Measurements from ENCODE around the gene SIRT7.

The SIRT7 gene, protein sequence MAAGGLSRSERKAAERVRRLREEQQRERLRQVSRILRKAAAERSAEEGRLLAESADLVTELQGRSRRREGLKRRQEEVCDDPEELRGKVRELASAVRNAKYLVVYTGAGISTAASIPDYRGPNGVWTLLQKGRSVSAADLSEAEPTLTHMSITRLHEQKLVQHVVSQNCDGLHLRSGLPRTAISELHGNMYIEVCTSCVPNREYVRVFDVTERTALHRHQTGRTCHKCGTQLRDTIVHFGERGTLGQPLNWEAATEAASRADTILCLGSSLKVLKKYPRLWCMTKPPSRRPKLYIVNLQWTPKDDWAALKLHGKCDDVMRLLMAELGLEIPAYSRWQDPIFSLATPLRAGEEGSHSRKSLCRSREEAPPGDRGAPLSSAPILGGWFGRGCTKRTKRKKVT

DNA sequence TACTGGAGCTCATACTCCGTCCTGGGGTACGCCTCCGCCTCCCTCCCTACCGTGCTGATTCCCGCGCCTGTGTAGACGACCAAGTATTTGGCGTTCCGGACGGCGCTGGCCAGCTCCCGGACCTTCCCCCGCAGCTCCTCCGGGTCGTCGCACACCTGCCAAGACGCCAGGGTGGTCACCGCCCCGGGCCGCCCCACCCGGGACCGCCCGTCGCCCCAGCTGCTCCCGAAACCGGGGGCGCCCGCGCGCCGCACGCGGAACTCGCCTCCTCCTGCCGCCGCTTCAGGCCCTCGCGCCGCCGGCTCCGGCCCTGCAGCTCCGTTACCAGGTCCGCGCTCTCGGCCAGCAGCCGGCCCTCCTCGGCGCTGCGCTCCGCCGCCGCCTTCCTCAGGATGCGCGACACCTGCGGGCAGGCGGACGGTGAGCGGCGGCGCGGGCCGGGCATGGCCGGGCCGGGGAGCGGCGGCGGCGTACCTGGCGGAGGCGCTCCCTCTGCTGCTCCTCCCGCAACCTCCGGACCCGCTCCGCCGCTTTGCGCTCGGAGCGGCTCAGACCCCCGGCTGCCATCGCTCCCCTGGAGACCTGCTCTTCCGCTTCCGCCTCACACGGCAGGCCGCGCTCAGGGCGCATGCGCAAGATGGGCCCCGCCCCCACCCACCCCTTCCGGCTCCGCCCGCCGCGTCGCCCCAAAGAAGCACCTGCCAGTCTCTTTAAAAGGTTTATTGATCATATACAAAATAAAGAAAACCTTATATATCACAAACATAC, at the start of gene SIRT7:
SIRT7 (minus strand) TSS at position 612 of the 768 bp plus-strand sequence; CDS start at position 567, 45 bp downstream.
- DNase-seq: peak; percentile 82

DNA sequence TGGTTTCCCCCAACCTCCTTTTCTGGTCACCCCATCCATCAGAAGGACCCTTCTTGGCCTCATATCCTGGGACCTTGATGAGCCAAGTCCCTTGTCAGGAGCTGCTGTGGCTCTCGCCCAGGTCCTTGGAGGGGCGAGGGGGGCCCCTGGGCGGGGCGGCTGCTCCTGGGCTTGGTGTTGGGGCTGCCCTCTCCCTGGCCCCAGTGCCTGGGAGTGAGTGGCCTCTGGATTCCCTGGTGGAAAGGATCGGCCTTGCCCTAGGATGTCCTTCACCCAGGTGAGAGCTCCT, 49.2 kb upstream of the SIRT7 start:
- DNase-seq: no peak

GRCh38 chr17:81966343-81967243, 48.6 kb upstream of the SIRT7 start:
- DNase-seq: no peak

DNA sequence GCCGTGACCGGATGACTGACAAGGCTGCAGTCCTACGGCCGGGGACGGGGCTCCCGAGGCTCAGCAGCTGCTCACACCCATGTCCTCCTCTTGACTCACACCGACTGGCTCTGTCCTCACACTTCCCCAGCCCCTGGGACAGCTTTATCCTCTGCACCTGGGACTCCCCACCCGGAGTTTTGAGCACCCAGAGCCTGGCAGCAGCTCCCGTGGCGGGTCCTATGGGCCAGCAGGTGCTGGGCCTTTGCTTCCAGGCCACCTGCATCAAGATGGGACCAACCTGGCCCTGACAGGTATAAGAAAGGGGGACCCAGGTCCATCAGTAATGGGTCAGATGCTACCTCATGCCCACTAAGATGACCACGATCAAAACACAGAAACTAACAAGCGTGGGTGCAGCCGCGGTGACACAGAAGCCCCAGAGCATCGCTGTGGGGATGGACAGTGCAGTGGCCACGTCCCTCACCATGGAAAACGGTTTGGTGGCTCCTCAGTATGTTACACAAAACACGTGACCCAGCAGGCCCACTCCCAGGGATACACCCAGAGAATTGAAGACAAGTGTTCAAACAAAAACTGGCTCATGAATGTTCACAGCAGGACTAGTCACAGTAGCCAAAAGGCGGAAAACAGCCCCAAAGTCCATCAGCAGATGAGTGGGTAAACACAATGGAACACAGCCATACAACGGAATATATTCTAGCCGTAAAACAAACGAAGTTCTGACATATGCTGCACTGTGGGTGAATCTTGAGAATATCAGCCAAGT, 46.3 kb upstream of the SIRT7 start:
- DNase-seq: no peak

GRCh38 chr17:81962499-81963441, 44.8 kb upstream of the SIRT7 start:
- DNase-seq: no peak

DNA sequence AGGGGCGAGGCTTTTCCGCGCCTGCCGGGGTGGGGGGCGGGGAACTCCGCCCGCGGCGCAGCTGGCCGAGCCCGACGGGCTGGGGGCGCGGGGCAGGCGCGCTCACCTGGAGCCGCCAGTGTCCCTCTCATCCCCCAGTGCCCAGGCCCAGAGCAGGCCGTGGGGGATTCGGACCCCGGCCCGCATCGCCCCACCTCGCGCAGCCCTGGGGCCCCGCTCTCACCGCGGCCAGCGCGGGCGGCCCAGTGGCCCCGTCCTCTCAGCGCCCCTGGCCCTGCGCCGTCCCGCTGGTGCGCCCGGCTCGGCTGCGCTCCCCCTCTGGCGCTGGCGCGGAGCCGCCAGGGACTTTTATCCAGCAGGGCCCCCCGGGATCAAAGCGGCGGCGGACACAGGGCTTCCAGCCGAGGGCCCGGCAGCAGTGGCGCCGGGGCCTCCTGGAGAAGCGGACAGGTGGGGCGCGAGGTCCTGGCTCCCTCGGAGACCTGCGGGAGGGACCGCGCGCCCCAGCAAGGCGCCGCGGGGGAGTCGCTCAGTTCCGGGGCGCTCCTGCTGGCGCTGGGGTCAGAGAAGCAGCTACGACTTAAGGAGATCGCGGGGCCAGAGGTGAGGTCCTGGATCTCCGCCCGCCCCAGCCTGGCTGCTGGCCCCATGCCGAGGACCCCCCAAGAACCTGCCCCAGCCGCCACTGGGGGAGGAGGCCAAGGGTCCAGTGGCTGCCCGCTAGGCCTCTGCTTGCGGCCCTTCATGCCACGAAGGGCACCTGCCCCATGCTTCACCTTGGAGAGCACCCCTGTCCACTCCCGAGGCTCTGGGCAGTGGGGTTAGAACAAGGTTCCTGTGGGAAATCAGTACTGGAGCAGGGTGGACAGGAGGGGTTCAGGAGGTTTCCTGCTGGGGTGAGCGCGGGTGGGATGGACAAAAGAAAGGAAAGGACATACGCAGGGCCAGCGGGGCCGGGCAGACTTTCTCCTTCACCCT, 43.8 kb upstream of the SIRT7 start:
- DNase-seq: no peak

GRCh38 chr17:81961087-81961511, 43.1 kb upstream of the SIRT7 start, which contains the start of gene NOTUM:
Gene NOTUM (minus strand): TSS chr17:81961187. CDS start chr17:81960909, 278 bp downstream.
- no peak for DNase-seq

DNA sequence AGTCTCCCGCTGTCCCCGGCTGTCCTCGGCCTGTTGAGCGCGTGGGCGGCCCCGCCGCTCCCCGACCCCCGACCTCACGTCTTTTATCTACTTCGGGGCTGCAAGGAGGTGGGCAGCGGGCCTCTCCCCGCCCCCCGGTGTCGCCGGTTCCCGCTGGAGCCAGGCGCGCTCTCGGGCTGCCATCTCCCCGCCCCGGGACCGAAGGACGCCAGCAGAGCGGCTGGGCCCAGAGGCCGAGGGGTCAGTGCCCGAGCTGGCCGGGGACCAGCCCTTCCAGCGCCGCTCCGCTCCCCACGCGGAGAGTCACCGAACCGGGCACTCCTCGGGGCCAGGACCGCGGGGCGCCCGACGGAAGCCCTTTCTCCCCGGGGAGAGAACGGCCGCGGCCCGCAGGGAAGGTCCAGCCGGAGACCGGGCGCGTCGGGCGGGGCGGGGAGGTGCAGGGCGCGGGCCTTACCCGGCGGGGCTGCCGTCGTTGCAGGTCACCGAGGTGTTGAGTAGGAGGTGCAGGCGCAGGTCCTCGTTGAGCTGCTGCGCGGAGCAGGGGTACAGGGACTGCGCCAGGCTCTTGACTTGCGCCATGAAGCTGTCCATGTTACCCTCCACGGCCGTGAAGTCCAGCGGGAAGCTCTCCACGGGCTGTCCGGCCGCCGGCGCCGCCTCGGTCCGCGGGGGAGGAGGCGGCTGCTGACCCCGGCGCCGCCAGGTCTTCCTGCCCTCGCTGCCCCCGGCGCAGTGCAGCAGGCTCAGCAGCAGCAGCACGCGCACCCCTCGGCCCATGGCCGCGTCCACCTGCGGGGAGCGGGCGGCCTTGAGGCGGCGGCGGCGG, 42.4 kb upstream of the SIRT7 start:
- no peak for DNase-seq

DNA sequence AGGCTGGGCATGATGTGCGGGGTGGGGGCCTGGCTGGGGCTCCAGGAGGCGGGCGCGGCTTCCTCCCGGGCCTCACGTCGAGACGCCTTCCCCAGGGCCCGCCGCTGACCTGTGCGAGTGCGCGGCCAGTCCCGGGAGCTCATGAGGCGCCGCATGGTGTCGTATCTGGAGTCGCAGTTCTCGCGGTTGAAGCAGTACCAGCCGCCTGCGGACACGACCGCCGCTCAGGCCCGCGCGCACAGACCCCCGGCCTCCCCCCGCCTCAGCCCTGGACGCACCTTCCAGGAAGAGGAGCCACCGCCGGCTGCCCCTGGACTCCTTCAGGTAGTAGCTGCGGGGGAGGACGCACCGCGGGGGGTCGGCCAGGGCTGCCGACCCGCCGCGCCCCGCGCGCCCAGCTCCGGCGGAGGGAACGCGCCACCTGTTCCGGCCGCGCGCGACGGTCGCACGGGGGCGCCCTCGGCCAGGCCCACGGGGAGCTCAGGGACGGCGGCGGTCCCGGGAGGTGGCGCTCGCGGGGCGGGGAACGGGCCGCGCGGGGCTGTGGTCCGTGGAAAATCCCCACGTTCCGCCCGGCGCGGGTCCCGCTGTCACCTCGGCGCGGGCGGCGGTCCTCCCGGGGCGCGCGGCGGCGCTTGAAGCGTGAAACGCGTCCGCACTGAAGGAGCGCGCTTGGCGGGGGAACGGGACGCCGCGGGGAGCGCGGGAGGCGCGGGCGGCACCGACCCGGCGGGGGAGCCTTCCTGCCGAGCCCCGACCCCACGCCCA, 41.6 kb upstream of the SIRT7 start:
- DNase-seq: peak; percentile 66

- no peak for DNase-seq
Measured at GRCh38 chr17:81958633-81959342, 40.8 kb upstream of the SIRT7 start.

- no peak for DNase-seq
Measured at GRCh38 chr17:81957691-81958432, 39.9 kb upstream of the SIRT7 start.

GRCh38 chr17:81956607-81957589, 38.9 kb upstream of the SIRT7 start:
- DNase-seq: no peak

DNA sequence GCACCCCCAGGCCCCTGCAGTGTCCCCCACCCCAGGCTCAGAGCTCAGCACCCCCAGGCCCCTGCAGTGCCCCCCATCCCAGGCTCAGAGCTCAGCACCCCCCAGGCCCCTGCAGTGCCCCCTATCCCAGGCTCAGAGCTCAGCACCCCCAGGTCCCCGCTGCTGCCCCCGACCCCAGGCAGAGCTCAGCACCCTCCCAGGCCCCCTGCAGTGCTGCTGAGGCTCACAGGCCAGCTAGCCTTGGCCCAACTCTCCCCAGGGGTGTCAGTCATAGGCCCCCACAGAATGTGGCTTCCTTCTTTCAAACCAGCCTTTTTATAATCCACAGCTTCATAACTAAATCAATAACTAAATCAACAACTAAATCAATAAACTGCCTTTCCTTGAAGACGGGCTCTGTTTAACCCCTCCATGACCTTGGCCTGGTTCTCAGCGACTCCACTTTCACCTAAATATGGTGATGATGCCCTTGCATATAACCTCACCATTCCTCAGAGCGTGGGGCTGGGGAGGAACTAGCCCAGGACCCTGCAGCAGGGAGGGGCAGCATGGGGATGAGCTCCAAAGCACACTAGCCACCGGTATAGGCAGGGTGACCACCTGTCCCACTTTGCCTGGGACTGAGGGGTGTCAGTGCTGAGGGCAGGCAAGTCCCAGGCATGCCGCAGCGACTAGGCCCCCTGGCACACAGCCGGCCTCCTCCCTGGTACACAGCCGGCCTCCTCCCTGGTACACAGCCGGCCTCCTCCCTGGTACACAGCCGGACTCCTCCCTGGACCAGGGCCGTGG, 38.0 kb upstream of the SIRT7 start:
- DNase-seq: no peak

DNA sequence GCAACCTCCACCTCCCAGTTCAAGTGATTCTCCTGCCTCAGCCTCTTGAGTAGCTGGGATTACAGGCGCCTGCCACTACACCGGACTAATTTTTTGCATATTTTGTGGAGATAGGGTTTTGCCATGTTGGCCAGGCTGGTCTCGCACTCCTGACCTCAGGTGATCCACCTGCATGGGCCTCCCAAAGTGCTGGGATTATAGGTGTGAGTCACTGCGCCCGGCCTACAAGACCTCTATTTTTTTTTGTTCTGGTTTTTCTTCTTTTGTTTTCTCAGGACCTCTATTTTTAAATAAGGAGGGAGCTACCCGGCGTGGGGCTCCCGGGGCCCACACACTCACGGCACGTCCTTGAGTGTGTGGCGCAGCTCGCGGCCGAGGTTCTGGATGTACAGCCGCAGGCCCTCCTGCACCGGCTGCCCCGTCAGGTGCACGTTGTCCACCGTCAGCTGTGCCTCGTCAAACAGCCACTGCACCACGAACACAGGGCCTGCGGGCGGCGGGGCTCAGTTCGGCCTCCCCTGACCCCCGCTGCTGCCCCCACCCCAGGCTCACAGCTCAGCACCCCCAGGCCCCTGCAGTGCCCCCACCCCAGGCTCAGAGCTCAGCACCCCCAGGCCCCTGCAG, 37.2 kb upstream of the SIRT7 start:
- no peak for DNase-seq
